Stimulated activated CD4-positive, alpha-beta T cell treated with anti-CD3 and anti-CD28 coated beads, Interleukin-4, amount 100 ng/mL, for 48 hours (primary cell): Measurements from ENCODE around the gene MPHOSPH6.
"Not testable (repeated sequence)": the region's sequence is repeated elsewhere in the genome, so short reads cannot be mapped to it uniquely, and the experiment has no call there.

Source experiments
- DNase-seq, 2 donors: peaks; one replicate each; pipeline ENCODE4 v3.0.0-alpha.2; 2020; ENCODE audit warnings: low read depth in 2 of 2

Gene MPHOSPH6

DNA sequence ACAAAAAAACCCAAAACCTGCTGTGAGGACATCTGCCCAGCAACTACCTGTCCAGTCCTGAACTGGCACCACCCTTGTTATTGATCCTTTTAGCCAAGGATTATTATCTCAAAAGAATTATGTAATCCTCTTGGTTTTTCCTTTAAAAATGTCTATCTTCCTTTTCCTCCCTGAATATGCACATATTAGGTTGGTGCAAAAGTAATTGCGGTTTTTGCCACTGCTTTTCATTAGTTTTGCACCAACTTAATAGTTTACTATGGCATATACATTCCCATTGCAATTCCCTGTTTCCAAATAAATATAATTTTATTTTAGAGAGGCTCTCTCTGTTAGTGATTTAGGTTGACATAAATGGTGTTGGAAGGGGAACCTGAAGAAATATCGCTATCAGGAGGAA, 51.3 kb downstream of the MPHOSPH6 start:
- DNase-seq, result no peak

DNA sequence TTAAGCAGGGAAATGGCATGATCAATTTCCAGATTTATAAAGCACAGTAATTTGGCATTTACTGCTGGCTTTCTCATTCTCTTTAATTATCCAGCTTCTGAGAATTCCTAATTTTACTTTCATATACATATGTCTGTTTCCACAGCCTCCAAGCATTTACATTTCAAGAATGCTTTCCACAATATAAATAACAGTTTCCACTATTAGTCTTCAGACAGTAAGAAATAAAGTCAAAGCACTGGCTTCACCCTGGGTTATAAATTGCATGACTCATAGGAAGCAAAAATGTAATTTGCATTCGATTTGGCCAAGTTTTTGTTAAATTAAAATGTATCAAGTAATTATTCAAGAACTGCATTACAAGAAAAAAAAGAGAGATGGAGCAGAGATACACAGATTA, 53.5 kb downstream of the MPHOSPH6 start:
- no peak for DNase-seq

DNA sequence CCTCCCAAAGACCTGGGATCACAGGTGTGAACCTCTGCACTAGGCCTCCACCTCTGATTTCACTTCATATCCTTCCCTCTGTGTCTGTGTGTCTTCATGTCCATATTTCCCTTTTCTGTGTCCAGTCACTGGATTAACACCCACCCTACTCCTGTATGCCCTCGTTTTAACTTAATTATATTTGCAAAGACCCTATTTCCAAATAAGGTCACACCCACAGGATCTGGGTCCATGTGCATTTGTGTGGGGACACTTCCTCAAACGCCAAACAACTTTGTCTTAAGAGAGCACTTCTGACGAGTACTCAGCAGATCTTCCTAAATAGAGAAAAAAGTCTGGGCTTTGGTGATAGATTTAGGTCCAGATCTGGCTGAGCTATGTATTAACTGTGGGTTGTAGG, 56.3 kb downstream of the MPHOSPH6 start:
- no peak for DNase-seq

DNA sequence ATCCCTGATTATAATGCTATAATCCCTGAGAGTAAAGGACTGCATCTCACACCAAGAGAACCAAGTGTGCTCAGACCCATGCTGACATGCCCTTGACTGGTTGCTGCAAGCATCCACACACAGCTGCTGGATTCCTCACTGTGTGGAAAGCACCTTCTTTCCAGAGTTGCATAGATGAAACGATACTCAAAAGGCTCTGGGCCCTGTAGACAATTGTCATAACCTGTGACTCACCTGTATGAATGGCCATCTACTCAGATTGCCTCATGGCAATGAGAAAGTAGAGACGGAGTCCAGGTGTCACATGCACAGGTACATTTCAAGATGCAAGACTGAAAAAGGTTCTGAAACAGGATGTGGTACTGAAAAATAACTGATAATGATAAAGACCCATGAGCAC, 58.1 kb downstream of the MPHOSPH6 start:
- DNase-seq, result no peak

DNA sequence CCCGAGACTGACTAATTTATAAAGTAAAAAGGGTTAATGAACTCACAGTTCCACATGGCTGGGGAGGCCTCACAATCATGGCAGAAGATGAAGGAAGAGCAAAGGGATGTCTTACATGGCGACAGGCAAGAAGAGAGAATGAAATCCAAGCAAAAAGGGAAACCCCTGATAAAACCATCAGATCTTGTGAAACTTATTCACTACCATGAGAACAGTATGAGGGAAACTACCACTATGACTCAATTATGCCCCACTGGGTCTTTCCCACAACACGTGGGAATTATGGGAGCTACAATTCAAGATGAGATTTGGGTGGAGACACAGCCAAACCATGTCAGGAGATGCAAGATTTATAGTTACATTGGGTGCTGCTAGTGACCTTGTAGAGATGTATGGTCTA, 60.8 kb downstream of the MPHOSPH6 start:
- not testable (repeated sequence) for DNase-seq

DNA sequence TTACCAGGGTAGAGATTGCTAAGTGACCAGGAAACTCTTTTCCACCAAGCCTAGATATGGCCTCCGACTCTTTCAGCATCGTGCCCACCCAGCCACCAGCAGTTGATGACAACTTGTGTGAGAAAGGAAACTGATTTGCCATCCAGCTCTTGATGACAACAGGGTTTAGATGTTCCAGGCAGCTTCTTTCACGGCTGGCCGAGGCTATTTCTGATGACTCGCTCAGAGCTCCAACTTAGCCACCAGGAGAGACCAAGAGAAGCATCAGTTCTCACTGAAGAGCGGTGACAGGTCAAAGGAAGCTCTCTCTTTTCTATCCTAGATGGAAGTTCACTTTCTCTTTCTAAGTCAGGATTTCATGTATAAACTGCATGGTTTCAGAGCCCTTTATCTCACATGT, 61.2 kb downstream of the MPHOSPH6 start:
- DNase-seq, result no peak

DNA sequence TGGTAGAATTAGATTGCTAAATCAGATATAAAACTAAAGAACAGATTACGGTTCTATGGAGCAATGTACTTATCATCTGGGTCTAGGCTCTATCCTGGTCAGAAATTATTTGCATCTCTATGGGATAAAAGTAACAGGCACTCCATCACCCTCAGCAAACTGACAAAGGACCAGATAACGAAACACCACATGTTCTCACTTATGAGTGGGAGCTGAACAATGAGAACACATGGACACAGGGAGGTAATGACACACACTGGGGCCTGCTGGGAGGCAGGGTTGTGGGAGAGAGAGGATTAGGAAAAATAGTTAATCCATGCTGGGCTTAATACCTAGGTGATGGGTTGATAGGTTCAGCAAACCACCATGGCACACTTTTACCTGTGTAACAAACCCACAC, 61.9 kb downstream of the MPHOSPH6 start:
- no peak for DNase-seq

DNA sequence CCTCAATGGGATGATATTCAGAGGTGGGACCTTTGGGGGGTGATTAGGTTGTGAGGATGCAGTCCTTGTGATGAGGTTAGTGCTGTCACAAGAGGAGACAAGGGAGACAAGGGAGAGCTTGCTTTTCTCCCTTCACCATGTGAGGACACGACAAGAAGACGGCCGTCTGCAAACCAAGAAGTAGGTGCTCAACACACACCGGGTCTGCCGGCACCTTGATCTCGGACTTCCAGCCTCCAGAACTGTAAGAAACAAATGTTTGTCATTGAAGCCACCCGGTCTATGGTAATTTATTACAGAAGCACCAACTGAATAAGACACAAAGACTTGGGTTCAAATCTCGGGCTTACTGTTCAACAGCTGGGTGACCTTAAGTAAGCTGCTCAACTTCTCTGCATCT, 64.9 kb downstream of the MPHOSPH6 start:
- DNase-seq, result no peak
